T follicular helper cell (primary cell): ENCODE data around the gene PCDHA5.
"Not testable (repeated sequence)": the region's sequence is repeated elsewhere in the genome, so short reads cannot be mapped to it uniquely, and the experiment has no call there.

ENCODE experiments used
- DNase-seq: peaks from one replicate; pipeline ENCODE4 v3.0.0-alpha.2; 2020; ENCODE audit warnings: low read depth

The PCDHA5 gene

DNA sequence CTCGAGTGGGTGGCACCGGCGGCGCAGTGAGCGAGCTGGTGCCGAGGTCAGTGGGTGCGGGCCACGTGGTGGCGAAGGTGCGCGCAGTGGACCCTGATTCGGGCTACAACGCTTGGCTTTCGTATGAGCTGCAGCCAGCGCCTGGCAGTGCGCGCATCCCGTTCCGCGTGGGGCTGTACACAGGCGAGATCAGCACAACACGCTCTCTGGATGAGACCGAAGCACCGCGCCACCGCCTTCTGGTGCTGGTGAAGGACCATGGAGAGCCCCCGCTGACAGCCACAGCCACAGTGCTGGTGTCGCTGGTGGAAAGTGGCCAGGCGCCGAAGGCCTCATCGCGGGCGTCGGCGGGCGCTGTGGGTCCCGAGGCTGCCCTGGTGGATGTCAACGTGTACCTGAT is 2.1 kb downstream of the PCDHA5 start:
- no peak for DNase-seq

DNA sequence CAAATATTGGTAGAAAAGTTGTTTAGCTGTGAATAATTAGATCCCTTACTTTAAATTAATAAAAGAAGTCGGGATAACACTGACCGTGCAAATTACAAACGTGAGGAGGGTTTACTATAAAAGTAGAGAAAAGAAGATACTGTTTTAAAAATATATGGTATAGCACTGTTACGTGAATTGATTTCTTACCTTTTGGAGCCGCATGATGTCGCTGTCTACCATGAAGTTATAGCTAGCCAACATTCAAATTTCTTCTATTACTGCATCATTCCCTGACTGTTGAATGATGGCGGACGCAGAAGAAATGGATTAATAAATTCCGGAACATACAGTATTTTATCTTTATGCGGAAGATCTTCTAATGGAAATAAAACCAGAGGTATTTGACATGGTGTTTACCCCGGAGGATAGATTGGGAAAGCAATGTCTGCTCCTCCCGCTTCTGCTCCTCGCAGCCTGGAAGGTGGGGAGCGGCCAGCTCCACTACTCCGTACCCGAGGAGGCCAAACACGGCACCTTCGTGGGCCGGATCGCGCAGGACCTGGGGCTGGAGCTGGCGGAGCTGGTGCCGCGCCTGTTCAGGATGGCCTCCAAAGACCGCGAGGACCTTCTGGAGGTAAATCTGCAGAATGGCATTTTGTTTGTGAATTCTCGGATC is 6.4 kb downstream of the PCDHA5 start, which contains the start of gene PCDHA6:
Gene PCDHA6, plus strand, starts transcription at position 257 of the 658 bp plus-strand sequence. Its CDS starts 132 bp downstream, at position 389.
- DNase-seq = no peak

DNA sequence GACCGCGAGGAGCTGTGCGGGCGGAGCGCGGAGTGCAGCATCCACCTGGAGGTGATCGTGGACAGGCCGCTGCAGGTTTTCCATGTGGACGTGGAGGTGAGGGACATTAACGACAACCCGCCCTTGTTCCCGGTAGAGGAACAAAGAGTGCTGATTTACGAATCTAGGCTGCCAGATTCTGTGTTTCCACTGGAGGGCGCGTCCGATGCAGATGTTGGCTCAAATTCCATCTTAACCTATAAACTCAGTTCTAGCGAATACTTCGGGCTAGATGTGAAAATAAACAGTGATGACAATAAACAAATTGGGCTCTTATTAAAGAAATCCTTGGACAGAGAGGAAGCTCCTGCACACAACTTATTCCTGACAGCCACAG is 6.9 kb downstream of the PCDHA5 start:
- no peak for DNase-seq

DNA sequence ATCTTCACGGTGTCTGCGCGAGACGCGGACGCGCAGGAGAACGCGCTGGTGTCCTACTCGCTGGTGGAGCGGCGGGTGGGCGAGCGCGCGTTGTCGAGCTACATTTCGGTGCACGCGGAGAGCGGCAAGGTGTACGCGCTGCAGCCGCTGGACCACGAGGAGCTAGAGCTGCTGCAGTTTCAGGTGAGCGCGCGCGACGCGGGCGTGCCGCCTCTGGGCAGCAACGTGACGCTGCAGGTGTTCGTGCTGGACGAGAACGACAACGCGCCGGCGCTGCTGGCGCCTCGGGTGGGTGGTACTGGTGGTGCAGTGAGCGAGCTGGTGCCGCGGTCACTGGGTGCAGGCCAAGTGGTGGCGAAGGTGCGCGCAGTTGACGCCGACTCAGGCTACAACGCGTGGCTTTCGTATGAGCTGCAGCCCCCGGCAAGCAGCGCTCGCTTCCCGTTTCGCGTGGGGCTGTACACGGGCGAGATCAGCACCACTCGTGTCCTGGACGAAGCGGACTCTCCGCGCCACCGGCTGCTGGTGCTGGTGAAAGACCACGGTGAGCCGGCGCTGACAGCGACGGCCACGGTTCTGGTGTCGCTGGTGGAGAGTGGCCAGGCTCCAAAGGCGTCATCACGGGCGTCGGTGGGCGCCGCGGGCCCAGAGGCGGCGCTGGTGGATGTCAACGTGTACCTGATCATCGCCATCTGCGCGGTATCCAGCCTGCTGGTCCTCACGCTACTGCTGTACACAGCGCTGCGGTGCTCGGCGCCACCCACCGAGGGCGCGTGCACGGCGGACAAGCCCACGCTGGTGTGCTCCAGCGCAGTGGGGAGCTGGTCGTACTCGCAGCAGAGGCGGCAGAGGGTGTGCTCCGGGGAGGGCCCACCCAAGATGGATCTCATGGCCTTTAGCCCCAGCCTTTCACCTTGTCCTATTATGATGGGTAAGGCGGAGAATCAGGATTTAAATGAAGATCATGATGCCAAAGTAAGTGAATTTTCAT is 8.4 kb downstream of the PCDHA5 start:
- not testable (repeated sequence) for DNase-seq

DNA sequence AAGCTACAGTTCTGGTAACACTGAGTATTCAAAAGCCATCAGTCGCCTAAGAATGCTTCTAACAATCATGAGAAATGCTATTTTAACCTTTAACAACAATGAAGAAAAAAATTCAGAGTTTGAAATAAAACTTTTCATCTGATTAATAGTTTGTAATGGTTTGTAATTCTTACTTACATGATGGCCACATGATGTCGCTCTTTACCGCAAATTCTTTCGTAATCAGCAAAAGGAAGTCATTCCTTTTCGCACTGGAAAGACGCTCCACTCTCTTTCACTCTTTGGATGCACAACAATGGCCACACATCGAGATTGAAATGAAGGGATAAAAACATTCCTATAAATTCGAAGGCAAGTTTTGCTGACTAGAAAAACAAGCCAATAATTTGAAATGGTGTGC is 12.6 kb downstream of the PCDHA5 start, which contains the start of gene PCDHA7:
Gene PCDHA7, plus strand, starts transcription at position 277 of the 400 bp plus-strand sequence. Its CDS starts 115 bp downstream, at position 392.
- DNase-seq = no peak

DNA sequence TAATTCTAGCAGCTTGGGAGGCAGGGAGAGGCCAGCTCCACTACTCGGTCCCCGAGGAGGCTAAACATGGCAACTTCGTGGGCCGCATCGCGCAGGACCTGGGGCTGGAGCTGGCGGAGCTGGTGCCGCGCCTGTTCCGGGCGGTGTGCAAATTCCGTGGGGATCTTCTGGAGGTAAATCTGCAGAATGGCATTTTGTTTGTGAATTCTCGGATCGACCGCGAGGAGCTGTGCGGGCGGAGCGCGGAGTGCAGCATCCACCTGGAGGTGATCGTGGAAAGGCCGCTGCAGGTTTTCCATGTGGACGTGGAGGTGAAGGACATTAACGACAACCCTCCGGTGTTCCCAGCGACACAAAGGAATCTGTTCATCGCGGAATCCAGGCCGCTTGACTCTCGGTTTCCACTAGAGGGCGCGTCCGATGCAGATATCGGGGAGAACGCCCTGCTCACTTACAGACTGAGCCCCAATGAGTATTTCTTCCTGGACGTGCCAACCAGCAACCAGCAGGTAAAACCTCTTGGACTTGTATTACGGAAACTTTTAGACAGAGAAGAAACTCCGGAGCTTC is 13.1 kb downstream of the PCDHA5 start:
- not testable (repeated sequence) for DNase-seq

DNA sequence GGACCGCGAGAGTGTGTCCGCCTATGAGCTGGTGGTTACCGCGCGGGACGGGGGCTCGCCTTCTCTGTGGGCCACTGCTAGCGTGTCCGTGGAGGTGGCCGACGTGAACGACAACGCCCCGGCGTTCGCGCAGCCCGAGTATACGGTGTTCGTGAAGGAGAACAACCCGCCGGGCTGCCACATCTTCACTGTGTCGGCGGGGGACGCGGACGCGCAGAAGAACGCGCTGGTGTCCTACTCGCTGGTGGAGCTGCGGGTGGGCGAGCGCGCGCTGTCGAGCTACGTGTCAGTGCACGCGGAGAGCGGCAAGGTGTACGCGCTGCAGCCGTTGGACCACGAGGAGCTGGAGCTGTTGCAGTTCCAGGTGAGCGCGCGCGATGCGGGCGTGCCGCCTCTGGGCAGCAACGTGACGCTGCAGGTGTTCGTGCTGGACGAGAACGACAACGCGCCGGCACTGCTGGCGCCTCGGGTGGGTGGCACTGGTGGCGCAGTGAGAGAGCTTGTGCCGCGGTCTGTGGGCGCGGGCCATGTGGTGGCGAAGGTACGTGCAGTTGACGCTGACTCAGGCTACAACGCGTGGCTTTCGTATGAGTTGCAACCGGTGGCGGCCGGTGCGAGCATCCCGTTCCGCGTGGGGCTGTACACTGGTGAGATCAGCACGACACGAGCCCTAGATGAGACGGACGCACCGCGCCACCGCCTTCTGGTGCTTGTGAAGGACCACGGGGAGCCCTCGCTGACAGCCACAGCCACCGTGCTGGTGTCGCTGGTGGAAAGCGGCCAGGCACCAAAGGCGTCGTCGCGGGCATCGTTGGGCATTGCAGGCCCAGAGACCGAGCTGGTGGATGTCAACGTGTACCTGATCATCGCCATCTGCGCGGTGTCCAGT is 14.5 kb downstream of the PCDHA5 start:
- no peak for DNase-seq

DNA sequence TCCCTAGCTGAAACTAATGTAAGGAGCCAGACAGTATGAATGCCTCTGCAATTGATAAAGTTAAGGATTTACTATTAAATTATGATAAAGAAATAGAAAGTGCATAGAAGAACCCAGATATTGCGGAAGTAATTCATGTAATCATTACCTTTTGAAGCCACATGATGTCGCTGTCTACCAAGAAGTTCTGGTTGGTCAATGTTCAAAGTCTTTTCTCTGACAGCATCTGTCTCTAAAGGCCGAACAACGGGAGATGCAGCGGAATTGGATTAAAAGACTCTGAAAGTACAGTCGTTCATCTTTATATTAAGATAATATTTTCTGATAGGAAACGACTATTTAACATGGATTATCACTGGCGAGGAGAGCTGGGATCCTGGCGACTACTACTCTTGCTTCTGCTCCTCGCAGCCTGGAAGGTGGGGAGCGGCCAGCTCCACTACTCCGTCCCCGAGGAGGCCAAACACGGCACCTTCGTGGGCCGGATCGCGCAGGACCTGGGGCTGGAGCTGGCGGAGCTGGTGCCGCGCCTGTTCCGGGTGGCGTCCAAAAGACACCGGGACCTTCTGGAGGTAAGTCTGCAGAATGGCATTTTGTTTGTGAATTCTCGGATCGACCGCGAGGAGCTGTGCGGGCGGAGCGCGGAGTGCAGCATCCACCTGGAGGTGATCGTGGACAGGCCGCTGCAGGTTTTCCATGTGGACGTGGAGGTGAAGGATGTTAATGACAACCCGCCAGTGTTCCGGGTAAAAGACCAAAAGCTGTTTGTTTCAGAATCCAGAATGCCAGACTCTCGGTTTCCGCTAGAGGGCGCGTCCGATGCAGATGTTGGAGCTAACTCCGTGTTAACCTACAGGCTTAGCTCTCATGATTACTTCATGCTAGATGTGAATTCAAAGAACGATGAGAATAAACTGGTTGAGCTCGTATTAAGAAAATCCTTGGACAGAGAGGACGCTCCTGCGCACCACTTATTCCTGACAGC is 19.9 kb downstream of the PCDHA5 start, which contains the start of gene PCDHA8:
Gene PCDHA8, plus strand, starts transcription at position 210 of the 985 bp plus-strand sequence. Its CDS starts 135 bp downstream, at position 345.
- no peak for DNase-seq

DNA sequence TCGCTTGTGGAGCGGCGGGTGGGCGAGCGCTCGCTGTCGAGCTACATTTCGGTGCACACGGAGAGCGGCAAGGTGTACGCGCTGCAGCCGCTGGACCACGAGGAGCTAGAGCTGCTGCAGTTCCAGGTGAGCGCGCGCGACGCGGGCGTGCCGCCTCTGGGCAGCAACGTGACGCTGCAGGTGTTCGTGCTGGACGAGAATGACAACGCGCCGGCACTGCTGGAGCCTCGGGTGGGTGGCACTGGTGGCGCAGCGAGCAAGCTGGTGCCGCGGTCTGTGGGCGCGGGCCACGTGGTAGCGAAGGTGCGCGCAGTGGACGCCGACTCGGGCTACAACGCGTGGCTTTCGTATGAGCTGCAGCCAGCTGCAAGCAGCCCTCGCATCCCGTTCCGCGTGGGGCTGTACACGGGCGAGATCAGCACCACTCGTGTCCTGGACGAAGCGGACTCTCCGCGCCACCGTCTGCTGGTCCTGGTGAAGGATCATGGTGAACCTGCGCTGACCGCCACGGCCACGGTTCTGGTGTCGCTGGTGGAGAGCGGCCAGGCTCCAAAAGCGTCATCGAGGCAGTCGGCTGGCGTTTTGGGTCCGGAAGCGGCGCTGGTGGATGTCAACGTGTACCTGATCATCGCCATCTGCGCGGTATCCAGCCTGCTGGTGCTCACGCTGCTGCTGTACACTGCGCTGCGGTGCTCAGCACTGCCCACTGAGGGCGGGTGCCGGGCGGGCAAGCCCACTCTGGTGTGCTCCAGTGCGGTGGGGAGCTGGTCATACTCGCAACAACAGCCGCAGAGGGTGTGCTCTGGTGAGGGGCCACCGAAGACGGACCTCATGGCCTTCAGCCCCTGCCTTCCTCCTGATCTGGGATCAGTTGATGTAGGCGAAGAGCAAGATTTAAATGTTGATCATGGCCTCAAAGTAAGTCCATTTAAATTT is 21.7 kb downstream of the PCDHA5 start:
- no peak for DNase-seq

DNA sequence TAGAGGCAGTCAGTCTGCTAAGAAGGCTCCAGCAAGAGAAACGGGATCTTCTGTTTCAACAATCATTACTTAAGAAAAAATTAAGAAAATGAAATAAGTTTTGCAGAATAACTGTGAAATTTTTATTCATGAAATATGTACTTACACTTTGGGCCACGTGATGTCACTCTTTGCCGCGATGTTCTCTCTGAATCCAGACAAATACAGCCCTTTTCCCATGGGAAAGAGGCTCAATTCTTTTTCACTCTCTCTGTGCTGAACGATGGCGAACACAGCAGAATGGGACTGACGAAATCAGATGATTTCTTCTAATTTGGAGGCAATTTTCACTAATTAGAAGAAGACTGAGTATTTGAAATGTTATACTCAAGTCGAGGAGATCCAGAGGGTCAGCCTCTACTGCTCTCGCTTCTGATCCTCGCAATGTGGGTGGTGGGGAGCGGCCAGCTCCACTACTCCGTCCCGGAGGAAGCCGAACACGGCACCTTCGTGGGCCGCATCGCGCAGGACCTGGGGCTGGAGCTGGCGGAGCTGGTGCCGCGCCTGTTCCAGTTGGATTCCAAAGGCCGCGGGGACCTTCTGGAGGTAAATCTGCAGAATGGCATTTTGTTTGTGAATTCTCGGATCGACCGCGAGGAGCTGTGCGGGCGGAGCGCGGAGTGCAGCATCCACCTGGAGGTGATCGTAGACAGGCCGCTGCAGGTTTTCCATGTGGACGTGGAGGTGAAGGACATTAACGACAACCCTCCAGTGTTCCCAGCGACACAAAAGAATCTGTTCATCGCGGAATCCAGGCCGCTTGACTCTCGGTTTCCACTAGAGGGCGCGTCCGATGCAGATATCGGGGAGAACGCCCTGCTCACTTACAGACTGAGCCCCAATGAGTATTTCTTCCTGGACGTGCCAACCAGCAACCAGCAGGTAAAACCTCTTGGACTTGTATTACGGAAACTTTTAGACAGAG is 27.0 kb downstream of the PCDHA5 start, which contains the start of gene PCDHA9:
Gene PCDHA9, plus strand, starts transcription at position 244 of the 964 bp plus-strand sequence. Its CDS starts 114 bp downstream, at position 358.
- DNase-seq = not testable (repeated sequence)

DNA sequence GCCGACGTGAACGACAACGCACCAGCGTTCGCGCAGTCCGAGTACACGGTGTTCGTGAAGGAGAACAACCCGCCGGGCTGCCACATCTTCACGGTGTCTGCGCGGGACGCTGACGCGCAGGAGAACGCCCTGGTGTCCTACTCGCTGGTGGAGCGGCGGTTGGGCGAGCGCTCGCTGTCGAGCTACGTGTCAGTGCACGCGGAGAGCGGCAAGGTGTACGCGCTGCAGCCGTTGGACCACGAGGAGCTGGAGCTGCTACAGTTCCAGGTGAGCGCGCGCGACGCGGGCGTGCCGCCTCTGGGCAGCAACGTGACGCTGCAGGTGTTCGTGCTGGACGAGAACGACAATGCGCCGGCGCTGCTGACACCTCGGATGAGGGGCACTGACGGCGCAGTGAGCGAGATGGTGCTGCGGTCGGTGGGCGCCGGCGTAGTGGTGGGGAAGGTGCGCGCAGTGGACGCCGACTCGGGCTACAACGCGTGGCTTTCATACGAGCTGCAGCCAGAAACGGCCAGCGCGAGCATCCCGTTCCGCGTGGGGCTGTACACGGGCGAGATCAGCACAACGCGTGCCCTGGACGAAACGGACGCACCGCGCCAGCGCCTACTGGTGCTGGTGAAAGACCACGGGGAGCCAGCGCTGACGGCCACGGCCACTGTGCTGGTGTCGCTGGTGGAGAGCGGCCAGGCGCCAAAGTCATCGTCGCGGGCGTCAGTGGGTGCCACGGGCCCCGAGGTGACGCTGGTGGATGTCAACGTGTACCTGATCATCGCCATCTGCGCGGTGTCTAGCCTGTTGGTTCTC is 28.6 kb downstream of the PCDHA5 start:
- DNase-seq = not testable (repeated sequence)

DNA sequence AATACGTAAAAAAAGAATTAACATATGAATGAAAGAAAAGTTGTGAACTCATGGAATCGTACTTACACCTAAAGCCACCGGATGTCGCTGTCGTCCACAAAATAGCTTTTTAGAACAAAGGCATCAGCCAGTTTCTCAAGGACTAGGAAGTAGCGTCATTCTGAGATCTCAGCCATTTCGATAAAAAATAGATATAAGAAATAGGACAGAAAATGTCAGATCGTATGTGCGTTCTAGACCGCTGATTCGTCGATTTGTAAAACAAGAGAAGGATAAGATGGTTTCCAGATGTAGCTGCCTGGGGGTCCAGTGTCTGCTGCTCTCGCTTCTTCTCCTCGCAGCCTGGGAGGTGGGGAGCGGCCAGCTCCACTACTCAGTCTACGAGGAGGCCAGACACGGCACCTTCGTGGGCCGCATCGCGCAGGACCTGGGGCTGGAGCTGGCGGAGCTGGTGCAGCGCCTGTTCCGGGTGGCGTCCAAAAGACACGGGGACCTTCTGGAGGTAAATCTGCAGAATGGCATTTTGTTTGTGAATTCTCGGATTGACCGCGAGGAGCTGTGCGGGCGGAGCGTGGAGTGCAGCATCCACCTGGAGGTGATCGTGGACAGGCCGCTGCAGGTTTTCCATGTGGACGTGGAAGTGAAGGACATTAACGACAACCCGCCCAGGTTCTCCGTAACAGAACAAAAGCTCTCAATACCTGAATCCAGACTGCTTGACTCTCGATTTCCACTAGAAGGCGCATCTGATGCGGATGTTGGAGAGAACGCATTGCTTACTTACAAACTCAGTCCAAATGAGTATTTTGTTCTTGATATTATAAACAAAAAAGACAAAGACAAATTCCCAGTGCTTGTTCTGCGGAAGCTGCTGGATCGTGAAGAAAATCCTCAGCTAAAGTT is 34.6 kb downstream of the PCDHA5 start, which contains the start of gene PCDHA10:
Gene PCDHA10, plus strand, starts transcription at position 126 of the 903 bp plus-strand sequence. Its CDS starts 152 bp downstream, at position 278.
- DNase-seq = no peak

DNA sequence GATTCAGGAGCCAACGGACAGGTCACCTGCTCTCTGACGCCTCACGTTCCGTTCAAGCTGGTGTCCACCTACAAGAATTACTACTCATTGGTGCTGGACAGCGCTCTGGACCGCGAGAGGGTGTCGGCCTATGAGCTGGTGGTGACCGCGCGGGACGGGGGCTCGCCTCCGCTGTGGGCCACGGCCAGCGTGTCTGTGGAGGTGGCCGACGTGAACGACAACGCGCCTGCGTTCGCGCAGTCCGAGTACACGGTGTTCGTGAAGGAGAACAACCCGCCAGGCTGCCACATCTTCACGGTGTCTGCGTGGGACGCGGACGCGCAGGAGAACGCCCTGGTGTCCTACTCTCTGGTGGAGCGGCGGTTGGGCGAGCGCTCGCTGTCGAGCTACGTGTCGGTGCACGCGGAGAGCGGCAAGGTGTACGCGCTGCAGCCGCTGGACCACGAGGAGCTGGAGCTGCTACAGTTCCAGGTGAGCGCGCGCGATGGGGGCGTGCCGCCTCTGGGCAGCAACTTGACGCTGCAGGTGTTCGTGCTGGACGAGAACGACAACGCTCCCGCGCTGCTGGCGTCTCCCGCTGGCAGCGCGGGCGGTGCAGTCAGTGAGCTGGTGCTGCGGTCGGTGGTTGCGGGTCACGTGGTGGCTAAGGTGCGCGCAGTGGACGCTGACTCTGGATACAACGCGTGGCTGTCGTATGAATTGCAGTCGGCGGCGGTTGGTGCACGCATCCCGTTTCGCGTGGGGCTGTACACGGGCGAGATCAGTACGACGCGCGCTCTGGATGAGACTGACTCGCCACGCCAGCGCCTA is 36.0 kb downstream of the PCDHA5 start:
- DNase-seq = no peak

DNA sequence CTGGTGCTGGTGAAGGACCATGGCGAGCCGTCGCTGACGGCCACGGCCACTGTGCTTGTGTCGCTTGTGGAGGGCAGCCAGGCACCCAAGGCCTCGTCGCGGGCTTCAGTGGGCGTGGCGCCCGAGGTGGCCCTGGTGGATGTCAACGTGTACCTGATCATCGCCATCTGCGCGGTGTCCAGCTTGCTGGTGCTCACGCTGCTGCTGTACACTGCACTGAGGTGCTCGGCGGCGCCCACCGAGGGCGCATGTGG is 36.5 kb downstream of the PCDHA5 start:
- DNase-seq = no peak
